NCI-H524 (cell line): ENCODE data around the gene AHCY.
A peak's percentile ranks its signal among the peaks of the same experiment; 100 is the strongest.
"Not testable (repeated sequence)": the region's sequence is repeated elsewhere in the genome, so short reads cannot be mapped to it uniquely, and the experiment has no call there.

Experiments used
- DNase-seq, 2 experiments: peaks; one replicate each; lab custom pipeline; 2025; lab: John Stamatoyannopoulos, UW

AHCY gene

GRCh38 chr20:34302723-34303533 is at the start of gene AHCY:
AHCY (minus strand) TSS chr20:34303355; CDS start chr20:34303270, 85 bp downstream.
- DNase-seq, result peak; percentile 96 to 98

GRCh38 chr20:34350095-34350494 is 46.9 kb upstream of the AHCY start:
- DNase-seq, result no peak

GRCh38 chr20:34347571-34347970 is 44.4 kb upstream of the AHCY start:
- no peak for DNase-seq

GRCh38 chr20:34346533-34346865 is 43.3 kb upstream of the AHCY start:
- not testable (repeated sequence) for DNase-seq

GRCh38 chr20:34345839-34346532 is 42.8 kb upstream of the AHCY start:
- DNase-seq, result not testable (repeated sequence)

- no peak for DNase-seq
Observed at GRCh38 chr20:34345402-34345736, 42.2 kb upstream of the AHCY start.

GRCh38 chr20:34344238-34344637 is 41.1 kb upstream of the AHCY start:
- DNase-seq, result no peak

GRCh38 chr20:34343458-34344211 is 40.5 kb upstream of the AHCY start:
- no peak for DNase-seq

- not testable (repeated sequence) for DNase-seq
Observed at GRCh38 chr20:34341199-34341598, 38.0 kb upstream of the AHCY start.

GRCh38 chr20:34340726-34341125 is 37.6 kb upstream of the AHCY start:
- DNase-seq, result not testable (repeated sequence)

- DNase-seq, result no peak
Observed at GRCh38 chr20:34337982-34338726, 35.0 kb upstream of the AHCY start.

- DNase-seq, result no peak
Observed at GRCh38 chr20:34337544-34337943, 34.4 kb upstream of the AHCY start.

GRCh38 chr20:34334654-34335407 is 31.7 kb upstream of the AHCY start:
- no peak for DNase-seq

GRCh38 chr20:34333786-34334185 is 30.6 kb upstream of the AHCY start:
- DNase-seq, result no peak

- no peak for DNase-seq
Observed at GRCh38 chr20:34332262-34332920, 29.2 kb upstream of the AHCY start.

- DNase-seq, result no peak
Observed at GRCh38 chr20:34331838-34332237, 28.7 kb upstream of the AHCY start.

- DNase-seq, result not testable (repeated sequence)
Observed at GRCh38 chr20:34330861-34331544, 27.8 kb upstream of the AHCY start.

GRCh38 chr20:34328928-34329677 is 25.9 kb upstream of the AHCY start:
- no peak for DNase-seq

- not testable (repeated sequence) for DNase-seq
Observed at GRCh38 chr20:34328207-34328606, 25.1 kb upstream of the AHCY start.
